Right renal pelvis (tissue), 4 donors: ENCODE results near the gene EPB41L3. TPM values are rescaled to one million over a fixed set of nuclear protein-coding genes. Genes with fewer than 3 reads are reported as not detected.

Experiments
- DNase-seq, 4 donors: peaks; one replicate each; pipeline ENCODE4 v3.0.0-alpha.2; 2013; ENCODE audit warnings: low read depth in 4 of 4, low spot score in 3 of 4, missing footprints in 1 of 4
- polyA plus RNA-seq, 4 donors: library from polyadenylated mRNA; unstranded; fragments of 120-200 nt; gene quantifications; one replicate each; pipeline ENCODE4 v1.2.1, GENCODE V29; 2013; ENCODE audit not compliant: insufficient read length in 4 of 4

The EPB41L3 gene
- 10 to 100 TPM; 58.4 to 63.6 (median 60.0) TPM for polyA plus RNA-seq

DNA sequence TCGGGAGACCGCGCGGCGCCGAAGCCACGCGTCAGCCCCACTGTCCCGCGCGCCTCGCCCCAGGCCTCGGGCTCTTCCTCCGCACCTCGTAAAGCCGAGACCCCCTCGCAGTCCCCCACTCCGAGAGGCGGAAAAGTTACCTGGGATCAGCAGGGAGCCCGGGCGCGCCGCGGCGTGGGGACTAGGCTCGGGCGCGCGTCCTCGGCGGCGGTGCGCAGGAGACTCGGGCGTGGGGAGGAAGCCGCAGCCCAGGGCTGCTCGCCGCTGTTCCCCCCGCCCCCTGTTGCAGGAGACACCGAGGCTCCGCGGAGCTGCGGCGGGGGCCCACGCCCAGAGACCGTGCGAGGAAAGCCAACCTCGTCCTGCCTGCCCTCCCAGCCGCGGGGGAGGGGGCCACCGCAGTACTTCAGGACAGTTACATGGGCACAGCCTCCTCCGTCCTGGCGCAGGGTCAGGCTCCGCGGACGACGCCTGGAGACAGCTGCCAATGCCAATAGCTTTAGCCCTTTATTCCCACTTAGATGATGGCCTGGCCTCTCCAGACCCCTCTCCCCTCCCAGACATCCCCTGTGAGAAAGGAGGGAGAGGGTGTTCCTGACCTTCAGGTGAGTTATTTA is at the start of gene EPB41L3:
Gene EPB41L3 (minus strand): TSS at position 225 of the 617 bp plus-strand sequence. CDS start 54,814 bp downstream, outside the sequence.
- peak in 1 of 4 donors; percentile 22 for DNase-seq

DNA sequence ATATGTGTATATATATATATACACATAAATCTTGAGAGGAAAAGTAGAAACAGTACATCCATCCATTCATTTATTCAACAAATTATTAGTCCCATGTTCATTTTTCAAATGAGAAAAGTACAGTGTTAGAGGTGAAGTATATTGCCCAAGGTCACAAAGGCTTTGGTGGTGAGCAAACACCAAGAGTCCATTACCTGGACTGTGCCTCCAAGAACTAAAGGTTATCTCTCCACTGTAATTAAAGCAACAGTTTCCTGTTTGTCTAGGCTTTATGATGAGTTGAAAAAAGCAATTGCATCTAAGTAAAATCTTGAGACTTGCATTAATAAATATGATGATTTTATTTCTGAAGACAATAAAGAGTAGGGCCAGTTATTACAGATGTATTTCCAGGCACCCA is 44.7 kb upstream of the EPB41L3 start:
- no peak for DNase-seq

GRCh38 chr18:5585653-5586052 is 41.9 kb upstream of the EPB41L3 start:
- DNase-seq, result no peak

DNA sequence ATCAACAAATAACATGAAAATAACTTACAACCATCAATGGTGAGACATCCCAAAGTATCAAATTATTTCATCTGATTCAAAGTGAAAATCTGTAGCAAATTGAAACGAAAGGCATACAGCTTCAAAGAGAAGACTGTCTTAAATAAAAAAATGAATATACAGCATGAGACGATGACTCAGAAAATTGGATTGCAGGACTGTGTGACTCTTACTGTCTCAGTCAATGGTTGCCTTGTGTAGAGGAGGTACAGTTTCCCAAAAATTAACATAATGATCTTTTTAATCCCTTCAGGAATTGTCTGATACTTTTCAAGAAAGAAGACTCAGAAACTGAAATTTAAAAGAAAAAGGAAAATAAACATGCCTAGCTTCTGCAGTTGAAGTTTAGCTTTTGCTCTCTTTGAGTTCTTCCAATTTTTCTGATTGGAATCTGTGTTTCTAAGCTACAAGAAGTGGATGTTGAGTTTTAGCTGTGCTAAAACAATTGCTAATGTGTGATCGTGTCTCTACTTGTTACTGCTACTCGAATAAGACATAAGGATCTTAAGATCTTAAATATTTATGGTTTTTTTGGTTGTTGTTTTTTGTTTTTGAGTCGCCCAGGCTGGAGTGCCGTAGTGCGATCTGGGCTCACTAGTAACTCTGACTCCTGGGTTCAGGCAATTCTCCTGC is 41.1 kb upstream of the EPB41L3 start:
- DNase-seq, result no peak

DNA sequence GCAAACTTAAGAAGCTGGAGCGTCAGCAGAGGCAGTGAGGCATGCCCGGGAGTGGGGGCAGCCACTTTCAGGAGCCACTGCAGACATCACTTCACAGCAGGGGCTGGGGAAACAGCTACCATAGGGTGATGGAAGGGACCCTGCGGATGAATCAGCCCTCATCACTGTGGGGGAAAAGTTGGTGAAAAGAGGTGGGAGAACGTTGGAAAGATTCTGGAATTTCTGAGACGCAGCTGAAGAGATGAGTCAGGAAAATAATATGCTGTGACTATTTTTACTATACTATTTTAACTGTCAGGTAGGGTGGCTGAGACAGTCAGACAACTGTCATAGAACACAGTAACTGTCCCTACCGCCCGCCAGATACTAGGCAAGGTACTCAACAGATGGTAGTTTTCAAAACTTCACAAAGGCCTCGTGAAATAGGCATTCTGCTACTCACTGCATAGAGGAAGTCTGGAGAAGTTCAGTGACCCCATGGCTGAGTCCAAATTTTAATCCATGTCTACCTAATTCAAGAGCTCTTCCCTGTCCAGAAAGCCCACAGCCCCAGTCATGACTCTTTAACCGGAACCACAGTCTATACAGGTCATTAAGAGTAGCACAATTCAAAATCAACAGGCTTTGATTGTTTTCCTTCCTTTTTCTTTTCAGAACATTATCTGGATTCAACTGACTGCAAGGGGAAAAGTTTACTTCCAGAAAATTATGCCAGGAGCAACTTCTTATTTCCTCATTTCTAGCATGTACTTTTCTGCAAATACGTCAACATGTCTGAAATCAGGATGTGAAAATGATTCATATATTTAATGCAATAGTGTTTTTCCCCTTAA is 39.3 kb upstream of the EPB41L3 start:
- DNase-seq, result no peak

DNA sequence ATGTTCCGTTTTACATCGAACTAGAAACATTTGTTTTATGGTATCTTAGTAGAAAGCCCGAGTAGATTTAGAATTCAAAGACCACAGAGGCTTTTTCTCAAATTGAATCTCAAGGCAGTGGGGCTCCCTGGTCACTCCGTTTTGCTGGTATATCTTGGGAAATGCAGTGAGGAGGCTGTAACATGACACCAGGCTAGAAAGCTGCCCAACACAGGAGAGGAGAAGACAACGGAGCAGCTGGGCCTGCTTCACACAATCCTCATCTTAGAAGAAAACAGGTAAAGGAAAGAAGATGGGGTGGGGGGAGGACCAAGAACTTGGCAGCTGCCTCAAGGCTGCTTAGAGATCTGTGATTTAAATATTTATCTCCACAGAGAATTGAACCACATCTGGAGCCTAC is 38.3 kb upstream of the EPB41L3 start:
- no peak for DNase-seq

GRCh38 chr18:5574843-5575242 is 31.0 kb upstream of the EPB41L3 start:
- no peak for DNase-seq

DNA sequence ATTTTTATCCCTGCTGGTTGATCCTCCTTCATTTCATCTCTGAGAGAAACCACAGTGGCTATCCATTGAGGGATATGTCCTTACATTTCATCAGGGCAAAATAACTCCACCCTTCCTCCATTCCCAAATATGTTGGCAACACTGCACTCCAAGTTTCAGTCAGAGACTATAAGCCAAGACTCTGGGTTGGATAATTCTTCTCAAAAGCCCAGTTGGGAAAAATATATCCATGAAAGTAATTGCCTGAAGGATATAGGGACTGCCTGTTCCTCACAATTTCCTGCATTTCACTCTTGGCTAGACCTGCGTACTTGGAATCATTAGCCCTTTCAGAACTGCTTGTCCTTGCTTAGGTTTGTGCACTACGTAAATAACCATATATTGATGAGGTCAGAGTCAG is 27.9 kb upstream of the EPB41L3 start:
- DNase-seq, result no peak

GRCh38 chr18:5570613-5571012 is 26.8 kb upstream of the EPB41L3 start:
- DNase-seq, result peak in 3 of 4 donors; percentile 30 to 49 (median 46)

DNA sequence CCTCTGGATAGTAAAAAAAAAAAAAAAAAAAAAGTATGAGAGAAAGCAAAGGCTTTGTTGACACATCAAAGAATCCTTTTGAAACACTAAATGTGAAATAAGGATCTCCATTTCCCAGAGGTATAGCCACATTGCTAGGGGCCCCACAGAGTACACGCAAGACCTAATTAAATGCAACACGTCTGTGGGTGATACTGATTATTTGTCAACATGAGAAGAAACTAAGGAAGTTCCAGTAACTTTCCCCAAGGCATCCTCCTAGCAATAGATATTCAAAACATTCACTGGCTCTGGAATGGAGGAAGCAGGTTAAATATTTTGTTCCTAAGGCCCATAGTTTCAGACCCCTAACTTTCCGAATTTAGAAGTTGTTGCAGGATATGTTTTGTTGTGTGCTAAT is 24.6 kb upstream of the EPB41L3 start:
- no peak for DNase-seq

- no peak for DNase-seq
Measured at GRCh38 chr18:5558851-5559250, 15.1 kb upstream of the EPB41L3 start.

- DNase-seq, result no peak
Measured at GRCh38 chr18:5556310-5556974, 12.6 kb upstream of the EPB41L3 start.

- DNase-seq, result no peak
Measured at GRCh38 chr18:5554629-5555028, 10.8 kb upstream of the EPB41L3 start.

DNA sequence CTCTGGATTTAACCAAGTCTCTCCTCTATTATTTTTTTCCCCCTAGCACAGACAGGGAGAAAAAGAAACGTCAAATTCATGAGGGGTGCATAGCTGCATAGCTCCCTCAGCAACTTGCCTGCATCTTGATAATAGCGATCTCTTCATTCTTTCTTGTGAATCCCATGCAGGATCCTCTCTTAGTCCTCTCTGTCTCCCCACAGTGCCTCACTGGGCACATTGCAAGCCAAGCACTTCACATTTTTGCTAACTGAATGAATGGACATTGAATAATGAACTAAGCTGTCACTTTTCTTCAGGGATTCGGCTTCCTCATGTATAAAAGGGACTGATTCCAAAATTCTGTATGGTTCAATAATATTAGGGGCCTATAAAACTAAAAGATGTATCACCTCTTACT is 2.9 kb upstream of the EPB41L3 start:
- no peak for DNase-seq

- DNase-seq, result peak in 1 of 4 donors; percentile 3
Measured at GRCh38 chr18:5543036-5543680, 639 bp downstream of the EPB41L3 start.

DNA sequence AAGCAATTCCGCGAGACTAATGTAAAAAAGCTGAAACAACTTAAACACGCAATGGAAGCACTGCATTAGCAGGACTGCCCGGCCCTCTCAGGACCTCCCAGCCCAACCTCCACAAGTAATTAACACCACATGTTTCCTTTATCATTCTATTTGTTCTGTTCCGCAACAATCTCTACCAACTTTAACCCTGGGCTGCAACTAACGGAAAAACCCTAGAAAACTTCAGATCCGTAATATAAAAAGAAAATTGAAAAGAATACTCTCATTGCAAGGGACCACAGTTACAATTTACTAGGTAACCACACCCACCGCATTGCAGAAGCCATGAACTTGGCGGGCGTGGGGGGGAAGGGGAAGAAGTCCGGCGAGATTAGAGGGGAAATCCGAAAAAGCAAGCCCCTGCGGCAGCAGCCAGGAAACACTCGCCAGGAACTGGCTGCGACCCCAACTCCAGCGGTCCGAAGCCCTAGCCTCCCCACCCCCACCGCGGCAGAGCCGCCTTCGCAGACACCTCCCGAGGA is 1.2 kb downstream of the EPB41L3 start:
- DNase-seq, result peak in 1 of 4 donors; percentile 5

DNA sequence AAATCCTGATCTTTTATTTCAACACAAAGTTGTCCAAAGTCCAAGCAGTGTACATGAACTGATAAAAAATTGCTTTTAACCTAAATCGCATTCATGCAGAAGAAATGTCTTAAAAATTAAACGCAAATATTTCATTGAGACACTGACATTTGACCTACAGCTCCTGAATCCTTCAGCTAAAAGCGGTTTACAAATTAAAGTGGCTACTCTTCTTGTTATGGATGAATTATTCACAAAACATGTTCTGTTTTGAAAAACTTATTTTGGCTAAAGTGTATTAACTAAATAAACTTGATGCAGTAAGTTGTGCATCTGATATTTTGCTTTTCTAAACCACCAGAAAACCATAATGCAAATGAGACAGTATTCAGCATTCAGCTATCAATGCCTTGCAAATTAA is 2.2 kb downstream of the EPB41L3 start:
- DNase-seq, result no peak

GRCh38 chr18:5539391-5539790 is 4.4 kb downstream of the EPB41L3 start:
- no peak for DNase-seq

- no peak for DNase-seq
Measured at GRCh38 chr18:5538544-5538943, 5.3 kb downstream of the EPB41L3 start.

GRCh38 chr18:5537860-5538259 is 5.9 kb downstream of the EPB41L3 start:
- DNase-seq, result no peak
